GM08714 (cell line): Measurements from ENCODE around the gene DUSP1.

Source experiments
- H3K4me3 ChIP-seq: fragments of 200-500 bp; sonication (Bioruptor generic); 2 replicates; pipeline ENCODE4 v1.5.1; 2014; ENCODE audit warnings: mild to moderate bottlenecking, low read length, inconsistent platforms
- ZNF274 ChIP-seq: IDR thresholded peaks from 2 replicates; pipeline ENCODE4 v1.6.1; 2012; ENCODE audit warnings: mild to moderate bottlenecking, low read depth, low read length

The DUSP1 gene

DNA sequence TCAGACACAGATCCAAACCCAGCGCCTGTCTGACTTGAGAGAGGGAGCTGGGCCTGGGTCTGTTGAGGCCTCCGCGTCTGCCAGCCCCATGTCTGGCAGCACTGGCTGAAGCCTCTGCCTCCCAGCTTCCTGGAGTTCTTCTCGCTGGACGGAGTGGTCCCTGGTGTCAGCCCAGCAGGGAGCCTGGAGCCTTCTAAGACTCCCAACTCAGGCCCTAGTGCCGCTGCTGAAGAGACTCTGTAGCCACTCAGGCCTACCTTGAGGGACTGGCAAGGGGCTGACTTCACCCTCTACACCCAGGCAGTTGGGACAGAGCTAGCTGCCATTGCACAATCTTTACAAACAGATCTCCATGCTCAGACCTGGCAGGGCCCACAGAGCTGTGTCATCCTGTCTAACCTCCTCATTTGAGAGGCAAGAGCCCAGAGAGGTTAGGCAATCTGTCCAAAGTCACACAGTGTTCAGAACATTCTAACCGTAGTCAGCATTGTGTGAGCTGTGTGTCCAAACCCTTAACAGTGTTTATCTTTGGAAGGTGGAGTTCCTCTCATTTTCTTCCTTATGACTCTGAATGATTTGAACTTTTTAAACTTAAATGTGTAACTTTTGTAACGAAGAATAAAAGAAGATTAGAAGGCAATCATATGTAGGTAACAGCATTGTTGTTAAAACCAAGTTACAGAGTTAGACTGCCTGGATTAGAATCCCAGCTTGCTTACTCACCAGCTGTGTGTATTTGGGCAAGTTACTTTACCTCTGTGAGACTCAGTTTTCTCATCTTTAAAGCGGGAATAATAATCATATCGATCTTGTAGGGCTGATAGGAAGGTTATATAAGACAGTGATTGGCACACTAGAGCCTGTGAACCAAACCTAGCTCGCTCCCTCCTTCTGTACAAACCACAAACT is 4.6 kb upstream of the DUSP1 start:
- TF ChIP-seq ZNF274: no peak
- no peak overlapping the region for H3K4me3 ChIP-seq

DNA sequence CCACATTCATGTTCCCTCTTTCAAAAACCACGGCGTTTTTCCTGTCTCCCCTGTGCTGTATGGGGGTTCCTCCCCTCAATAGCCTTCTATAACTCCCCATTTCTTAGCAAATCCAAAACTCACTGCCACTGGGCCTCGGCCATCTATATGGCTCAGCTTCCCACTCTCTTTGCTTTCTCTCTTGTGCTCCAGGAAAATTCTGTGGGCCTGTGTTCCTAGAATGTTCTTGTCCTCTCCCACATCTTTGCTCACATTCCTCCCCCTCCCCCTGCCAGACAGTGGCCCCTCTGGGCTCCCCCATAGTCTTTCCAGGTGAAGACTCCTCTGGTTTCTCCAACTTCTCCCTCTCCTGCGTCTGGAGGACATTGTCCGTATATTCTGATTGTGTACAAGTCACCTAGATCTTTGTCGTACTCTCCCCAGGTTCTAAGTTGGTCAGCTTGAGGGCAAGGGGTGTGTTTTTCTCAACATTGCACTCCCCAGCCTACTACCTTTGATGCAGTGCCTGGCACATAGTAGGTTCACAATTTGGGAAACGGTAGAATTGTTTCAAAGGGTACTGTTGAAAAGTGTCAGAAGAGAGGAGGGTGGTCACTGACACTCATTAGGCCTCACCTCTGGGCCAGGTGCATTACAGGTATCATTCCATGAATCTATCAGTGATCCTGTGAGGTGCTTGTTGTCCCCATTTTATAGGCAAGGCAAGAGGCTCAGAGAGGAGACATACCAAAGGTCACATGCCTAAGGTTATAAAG is 3.7 kb upstream of the DUSP1 start:
- no peak overlapping the region for H3K4me3 ChIP-seq
- TF ChIP-seq ZNF274: no peak

DNA sequence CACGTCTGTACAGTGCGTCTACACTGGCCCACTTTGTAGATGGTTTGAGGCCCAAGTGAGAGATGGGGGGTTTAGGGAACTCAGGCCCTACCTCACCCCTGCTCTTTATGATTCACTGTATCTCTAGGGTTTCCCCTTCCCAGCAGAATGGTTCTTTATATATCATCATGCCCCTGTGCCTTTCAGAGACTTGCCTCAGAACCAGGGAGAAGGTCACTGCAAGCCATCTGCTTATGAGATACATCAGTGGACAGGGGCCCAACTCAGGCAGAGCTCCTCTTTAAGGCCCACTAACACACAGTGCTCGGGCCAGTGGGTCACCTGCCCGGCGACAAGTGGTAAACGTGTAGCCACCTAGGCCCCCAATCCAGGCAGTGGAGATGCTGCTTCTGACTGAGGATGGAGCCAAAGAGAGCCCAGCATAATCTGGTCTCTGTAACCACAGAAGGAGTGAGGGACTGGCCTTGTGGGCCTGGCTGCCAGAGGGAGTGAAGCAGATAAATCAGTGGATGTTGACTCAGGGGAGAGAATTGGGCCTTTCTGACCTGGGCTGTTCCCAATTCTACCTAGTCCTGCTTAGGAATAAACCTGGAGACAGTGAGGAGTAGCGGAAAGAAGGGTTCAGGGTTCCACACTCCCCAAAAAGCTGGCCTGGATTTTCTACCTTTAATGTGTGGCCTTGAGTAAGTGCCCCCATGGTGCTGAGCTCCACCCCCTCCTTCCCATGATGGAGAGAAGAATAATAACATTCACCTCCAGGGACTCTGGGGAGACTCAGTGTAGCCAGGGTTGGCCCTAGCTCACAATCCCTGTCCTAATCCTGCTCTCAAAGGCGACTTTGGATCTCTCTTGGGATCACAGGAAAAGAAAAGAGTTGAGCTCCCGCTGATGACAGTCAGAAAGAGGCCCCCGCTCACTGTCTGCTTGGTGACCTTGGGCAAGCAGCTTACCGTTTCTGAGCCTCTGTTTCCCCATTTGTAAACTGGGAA is 2.8 kb upstream of the DUSP1 start:
- no peak for TF ChIP-seq ZNF274
- H3K4me3 ChIP-seq: no peak overlapping the region

DNA sequence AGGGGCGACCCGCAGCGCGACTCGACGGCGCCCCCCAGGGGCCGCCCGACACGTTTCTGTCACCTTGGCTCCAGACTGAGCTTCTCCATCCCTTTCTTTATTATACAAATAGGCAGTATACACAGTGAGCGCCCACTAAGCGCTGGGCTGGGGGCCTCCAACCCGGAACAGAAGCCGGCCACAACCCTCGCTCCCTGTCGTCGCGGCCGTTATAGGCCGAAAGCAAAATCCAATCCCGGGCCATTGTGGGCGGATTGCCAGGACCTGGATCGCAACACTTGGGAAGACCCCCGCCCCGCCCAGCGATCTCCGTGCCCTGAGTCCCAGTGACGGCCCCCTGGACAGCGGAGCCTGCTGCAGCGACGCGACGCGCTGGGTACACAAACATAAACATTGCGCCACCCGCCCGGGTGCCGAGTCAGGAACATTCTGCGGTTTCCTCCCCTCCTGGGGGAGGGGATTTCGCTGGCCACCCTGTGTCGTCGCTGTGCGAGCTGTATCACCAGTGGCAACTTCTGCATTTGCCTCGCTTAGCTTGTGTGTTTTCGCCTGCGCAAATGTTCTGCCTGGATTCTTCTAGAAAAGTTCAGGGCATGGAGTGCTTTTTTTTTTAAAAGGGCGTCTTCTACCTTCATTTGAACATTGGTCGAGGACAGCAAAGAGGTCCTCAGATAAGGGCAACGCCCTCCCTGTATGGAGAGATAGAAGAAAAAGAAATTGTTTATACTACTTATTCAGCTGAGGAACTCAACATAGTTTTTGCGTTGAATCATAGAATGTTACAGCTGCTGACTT is 1.3 kb upstream of the DUSP1 start:
- H3K4me3 ChIP-seq: peak overlapping the region; percentile 53; the same call in 1 of the 2 replicates

DNA sequence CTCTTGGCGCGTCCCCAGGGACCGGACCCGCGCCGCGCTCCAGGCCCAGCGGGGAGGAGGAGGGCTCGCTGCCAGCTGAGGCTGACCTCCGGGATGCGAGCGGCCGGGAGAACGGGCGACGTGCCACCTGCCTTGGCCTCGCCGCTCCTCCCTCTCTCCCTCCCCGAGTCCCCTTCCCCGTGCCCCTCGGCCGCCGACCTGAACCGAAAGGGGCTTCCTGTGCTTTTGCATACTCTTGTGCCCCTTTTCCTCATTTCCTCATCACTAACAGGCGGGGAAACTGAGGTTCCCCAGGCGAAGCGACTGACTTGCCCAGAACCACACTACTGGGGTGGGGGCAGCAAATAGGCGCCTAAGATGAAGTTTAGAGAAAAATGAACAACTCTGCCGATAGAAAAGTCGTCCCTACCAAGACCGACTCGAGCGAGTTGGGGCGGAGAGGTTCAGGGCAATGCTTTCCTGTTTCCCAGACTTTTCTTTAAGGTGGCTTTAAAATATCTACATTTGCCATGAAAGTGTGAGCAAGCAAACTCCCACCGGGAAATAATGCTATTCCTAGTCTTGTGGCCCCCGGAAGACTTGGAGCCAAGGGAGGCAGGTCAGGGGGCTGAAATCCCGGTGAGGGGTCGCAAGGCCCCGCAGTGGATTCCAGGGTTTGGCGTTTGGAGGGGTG is 580 bp upstream of the DUSP1 start:
- peak overlapping the region; percentile 53 for H3K4me3 ChIP-seq
- TF ChIP-seq ZNF274: no peak

More for the DNA sequence above, 1.3 kb upstream of the DUSP1 start:
- no peak for TF ChIP-seq ZNF274

DNA sequence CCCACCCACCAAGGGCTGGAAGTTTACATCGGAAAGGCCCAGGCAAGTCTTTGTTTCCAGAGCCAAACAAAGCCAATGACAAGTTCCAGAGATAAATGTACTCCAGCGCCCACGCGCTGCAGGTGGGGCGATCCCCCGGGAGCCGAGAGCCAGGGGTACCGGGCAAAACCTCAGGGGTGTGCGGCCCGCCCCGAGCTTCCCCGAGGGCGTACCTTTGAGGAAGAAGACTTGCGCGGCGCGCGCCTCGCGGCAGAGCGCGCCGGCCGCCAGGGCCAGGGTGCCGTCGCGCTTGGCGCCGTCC is 671 bp downstream of the DUSP1 start:
- no peak for TF ChIP-seq ZNF274
- H3K4me3 ChIP-seq: peak overlapping the region; percentile 96

DNA sequence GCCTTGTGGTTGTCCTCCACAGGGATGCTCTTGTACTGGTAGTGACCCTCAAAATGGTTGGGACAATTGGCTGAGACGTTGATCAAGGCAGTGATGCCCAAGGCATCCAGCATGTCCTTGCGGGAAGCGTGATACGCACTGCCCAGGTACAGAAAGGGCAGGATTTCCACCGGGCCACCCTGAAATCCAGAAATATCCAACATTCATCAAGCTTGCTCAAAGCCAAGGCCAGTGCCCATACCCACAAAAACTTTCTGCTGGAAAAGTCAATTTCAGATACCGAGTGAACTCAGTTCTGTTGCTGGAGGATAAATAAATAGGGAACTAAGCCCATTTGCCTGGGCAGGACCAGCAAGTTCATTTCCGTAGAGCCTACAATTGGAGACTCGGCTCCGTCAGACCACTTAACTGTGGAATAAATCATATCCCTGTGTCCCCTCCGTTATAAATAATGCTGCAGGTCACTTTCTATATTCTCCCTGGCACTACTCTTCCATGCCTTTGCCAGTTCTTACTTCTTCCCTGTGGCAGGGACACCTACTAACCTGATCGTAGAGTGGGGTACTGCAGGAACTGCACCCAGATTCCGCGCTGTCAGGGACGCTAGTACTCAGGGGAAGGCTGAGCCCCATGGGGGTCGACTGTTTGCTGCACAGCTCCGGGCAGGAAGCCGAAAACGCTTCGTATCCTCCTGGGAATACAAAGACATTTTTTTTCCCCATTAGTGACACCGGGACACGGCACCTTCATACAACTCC is 1.2 kb downstream of the DUSP1 start:
- TF ChIP-seq ZNF274: no peak
- peak overlapping the region; percentile 96 for H3K4me3 ChIP-seq

DNA sequence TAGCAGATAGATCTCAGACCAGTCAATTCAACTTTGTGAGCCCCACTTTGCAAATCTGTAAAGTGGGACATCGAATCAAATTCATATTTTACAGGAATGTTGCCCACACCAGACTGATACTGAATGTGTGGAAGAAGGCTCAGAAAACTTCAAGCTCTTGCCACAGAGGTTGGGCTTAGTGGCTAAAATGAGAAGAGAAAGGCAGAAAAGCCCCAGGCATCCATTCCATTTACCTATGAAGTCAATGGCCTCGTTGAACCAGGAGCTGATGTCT is 1.7 kb downstream of the DUSP1 start:
- no peak for TF ChIP-seq ZNF274
- no peak overlapping the region; the same call in 1 of the 2 replicates for H3K4me3 ChIP-seq

DNA sequence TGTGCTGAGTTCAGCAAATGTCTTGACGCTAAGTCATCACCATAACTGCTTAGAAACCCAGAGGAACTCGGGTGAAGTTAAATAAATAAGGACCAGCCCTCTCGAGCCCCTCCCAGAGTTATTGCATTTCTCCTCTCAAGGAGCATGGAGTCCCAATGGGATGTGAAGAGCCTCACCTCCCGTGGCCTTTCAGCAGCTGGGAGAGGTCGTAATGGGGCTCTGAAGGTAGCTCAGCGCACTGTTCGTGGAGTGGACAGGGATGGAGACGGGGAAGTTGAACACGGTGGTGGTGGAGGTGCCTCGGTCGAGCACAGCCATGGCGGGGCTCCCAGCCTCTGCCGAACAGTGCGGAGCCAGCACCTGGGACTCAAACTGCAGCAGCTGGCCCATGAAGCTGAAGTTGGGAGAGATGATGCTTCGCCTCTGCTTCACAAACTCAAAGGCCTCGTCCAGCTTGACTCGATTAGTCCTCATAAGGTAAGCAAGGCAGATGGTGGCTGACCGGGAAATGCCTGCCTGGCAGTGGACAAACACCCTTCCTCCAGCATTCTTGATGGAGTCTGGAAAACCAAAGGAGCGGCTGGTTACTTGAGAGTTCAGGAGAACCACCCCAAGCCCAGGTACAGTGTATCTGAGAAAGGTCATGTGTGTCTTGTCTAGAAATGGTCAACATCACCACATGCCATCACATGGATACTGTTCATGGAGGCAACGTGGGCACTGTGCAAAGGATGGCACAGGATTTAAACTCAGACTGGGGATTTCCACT is 2.2 kb downstream of the DUSP1 start:
- TF ChIP-seq ZNF274: no peak
- no peak overlapping the region for H3K4me3 ChIP-seq

DNA sequence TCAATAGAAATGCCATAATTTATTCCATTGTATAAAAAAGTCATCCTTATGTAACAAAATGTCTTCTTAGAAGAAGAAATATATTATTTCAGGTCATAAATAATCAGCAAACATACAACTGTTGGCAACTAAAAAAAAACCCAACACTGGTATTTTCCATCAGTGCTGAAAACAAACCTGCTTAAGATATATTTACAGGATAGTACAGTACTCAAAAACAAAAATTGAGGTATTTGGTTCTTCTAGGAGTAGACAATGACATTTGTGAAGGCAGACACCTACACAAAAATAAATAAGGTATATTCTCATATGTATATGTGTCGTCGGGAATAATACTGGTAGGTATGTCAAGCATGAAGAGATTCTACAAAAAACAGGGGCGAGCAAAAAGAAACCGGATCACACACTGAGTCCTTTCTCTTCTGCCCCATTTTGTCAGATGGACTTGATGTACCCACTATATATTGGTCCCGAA is 2.9 kb downstream of the DUSP1 start:
- no peak overlapping the region for H3K4me3 ChIP-seq

DNA sequence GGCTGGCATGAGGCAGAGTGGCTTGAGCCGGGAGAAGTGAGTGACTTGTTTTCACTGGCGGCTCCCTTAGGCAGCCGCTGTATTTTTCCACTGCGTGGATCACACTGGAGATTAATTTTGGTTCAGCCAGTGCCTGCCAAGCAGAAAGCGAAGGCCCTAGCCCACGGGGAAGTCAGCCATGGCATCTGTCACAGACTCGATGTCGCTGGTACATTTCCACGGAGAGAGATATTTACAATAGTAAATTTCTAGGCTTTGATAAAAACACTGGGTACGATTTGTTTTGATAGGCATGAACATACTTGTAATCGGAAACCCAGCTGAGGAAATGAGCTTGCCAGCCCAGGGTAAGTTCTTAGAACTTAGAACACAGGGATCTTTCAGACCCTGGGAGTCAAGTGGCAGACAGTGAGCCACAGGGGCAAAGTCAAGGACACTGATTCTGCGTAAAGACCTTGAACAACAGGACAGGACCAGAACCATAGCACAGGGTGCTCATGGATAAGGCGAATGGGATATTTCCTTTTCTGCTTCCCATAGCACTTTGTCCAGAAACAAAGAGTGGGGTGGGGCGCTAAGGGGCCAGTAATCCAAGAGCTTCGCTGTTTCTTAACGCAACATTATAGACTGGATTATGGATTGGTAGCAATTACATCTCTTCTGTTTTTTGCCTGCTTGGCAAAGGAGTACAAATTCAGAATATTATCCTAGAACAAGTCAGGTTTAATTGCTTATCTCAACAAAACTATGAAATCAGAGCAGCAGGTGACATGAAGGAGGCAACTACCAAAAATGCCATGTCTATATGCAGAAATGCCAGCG is 4.5 kb downstream of the DUSP1 start:
- H3K4me3 ChIP-seq: no peak overlapping the region
- no peak for TF ChIP-seq ZNF274

More for the DNA sequence above, 2.9 kb downstream of the DUSP1 start:
- TF ChIP-seq ZNF274: no peak
